A549 (cell line): Measurements from ENCODE around the gene DTWD1. TPM values are rescaled to one million over a fixed set of nuclear protein-coding genes. Genes with fewer than 3 reads are reported as not detected.

Source experiments
- ATAC-seq, 2 experiments: fragments of 200-7000 bp in 1 of 2; fragments of >200 bp in 1 of 2; cut with Nextera tagmentation in 1 of 2; cut with Tn5 transposase in 1 of 2; 3 replicates each; pipeline versions ENCODE4 v1.8.0 to v1.9.1; 2018 to 2020; ENCODE audit warnings: mild to moderate bottlenecking in 1 of 2, moderate library complexity in 1 of 2
- CTCF ChIA-PET: fragments of 300-600 bp; sonication (Branson Sonifier 250); formaldehyde crosslinking; extraction: SDS; loops from one replicate; lab custom pipeline; 2021; ENCODE audit warnings: antibody characterized with exemption, inconsistent platforms; lab: Yijun Ruan, JAX
- POLR2A ChIA-PET: fragments of 350-600 bp; formaldehyde crosslinking; extraction: SDS; loops from one replicate; lab custom pipeline; 2021; ENCODE audit warnings: antibody characterized with exemption, inconsistent platforms; lab: Yijun Ruan, JAX
- DNase-seq, 2 experiments: peaks; one replicate each; pipeline versions ENCODE4 v3.0.0 to v3.0.0-alpha.2; 2011 to 2016; ENCODE audit warnings: low read depth in 1 of 2, low spot score in 1 of 2
- FAIRE-seq: peaks from 2 replicates; lab custom pipeline; 2011; peaks lifted over from hg19 to GRCh38; lab: Jason Lieb, UNC
- H3K27ac ChIP-seq, 2 experiments: fragments of >200 bp; sonication (Bioruptor Twin); formaldehyde crosslinking; 3 replicates each; pipeline ENCODE4 v1.5.1; 2016 to 2017
- H3K4me1 ChIP-seq: fragments of >200 bp; sonication (Bioruptor Twin); formaldehyde crosslinking; 3 replicates; pipeline ENCODE4 v1.6.1; 2016
- H3K4me2 ChIP-seq: fragments of >200 bp; sonication (Bioruptor Twin); formaldehyde crosslinking; 3 replicates; pipeline ENCODE4 v1.6.1; 2016
- H3K4me3 ChIP-seq: fragments of >200 bp; sonication (Bioruptor Twin); formaldehyde crosslinking; 3 replicates; pipeline ENCODE4 v1.5.1; 2016
- H3K9me3 ChIP-seq: fragments of >200 bp; sonication (Bioruptor Twin); formaldehyde crosslinking; 3 replicates; pipeline ENCODE4 v1.6.1; 2016
- BCL3 ChIP-seq: fragments of >200 bp; sonication (Bioruptor Twin); formaldehyde crosslinking; IDR thresholded peaks from 3 replicates; pipeline ENCODE4 v1.6.1; 2016
- CEBPB ChIP-seq, 2 experiments: fragments of >200 bp in 1 of 2; sonication (Bioruptor Twin) in 1 of 2; formaldehyde crosslinking in 1 of 2; IDR thresholded peaks; 2 replicates each; pipeline ENCODE4 v1.6.1; 2012 to 2016
- CHD2 ChIP-seq: fragments of 150-350 bp; IDR thresholded peaks from 2 replicates; pipeline ENCODE4 v1.6.1; 2014; ENCODE audit warnings: low read length; ENCODE audit not compliant: partially characterized antibody
- CHD4 ChIP-seq: fragments of 200-600 bp; sonication (generic); IDR thresholded peaks from 2 replicates; pipeline ENCODE4 v1.6.1; 2016; ENCODE audit warnings: antibody characterized with exemption, mild to moderate bottlenecking, borderline replicate concordance
- E2F6 ChIP-seq: IDR thresholded peaks from 2 replicates; pipeline ENCODE4 v1.6.1; 2012; ENCODE audit warnings: low read depth, borderline replicate concordance
- EHF ChIP-seq: fragments of 250-450 bp; sonication (Bioruptor Pico); IDR thresholded peaks from 2 replicates; pipeline ENCODE4 v1.5.0; 2020; ENCODE audit warnings: mild to moderate bottlenecking
- EHMT2 ChIP-seq: fragments of 200-600 bp; sonication (generic); IDR thresholded peaks from 2 replicates; pipeline ENCODE4 v1.6.1; 2016; ENCODE audit warnings: antibody characterized with exemption, low read depth, mild to moderate bottlenecking, moderate library complexity
- ELK1 ChIP-seq: fragments of 150-350 bp; IDR thresholded peaks from 2 replicates; pipeline ENCODE4 v1.6.1; 2014; ENCODE audit warnings: low read depth, mild to moderate bottlenecking, low read length
- ESRRA ChIP-seq: fragments of 150-350 bp; IDR thresholded peaks from 2 replicates; pipeline ENCODE4 v1.6.1; 2014; ENCODE audit warnings: mild to moderate bottlenecking, low read length, borderline replicate concordance
- FOSL2 ChIP-seq, 2 experiments: fragments of 450-650 bp in 1 of 2; fragments of >200 bp in 1 of 2; sonication (Bioruptor Twin) in 1 of 2; formaldehyde crosslinking; IDR thresholded peaks; 2 replicates each; pipeline versions ENCODE4 v1.5.0 to v1.6.1; 2016 to 2020; ENCODE audit warnings: mild to moderate bottlenecking in 1 of 2, moderate library complexity in 1 of 2
- GATA3 ChIP-seq: IDR thresholded peaks from 2 replicates; pipeline ENCODE4 v1.6.1; 2012; ENCODE audit warnings: borderline replicate concordance
- HEYL ChIP-seq: fragments of 250-450 bp; sonication (Bioruptor Pico); IDR thresholded peaks from 2 replicates; pipeline ENCODE4 v1.8.0; 2021; ENCODE audit warnings: mild to moderate bottlenecking, moderate library complexity
- HOXA7 ChIP-seq: fragments of 250-450 bp; sonication (Bioruptor Pico); IDR thresholded peaks from 2 replicates; pipeline ENCODE4 v1.5.0; 2020; ENCODE audit warnings: mild to moderate bottlenecking, moderate library complexity
- JUN ChIP-seq, 2 experiments: fragments of >200 bp; sonication (Bioruptor Twin); formaldehyde crosslinking; IDR thresholded peaks; 2 replicates in 1 of 2; 3 replicates in 1 of 2; pipeline ENCODE4 v1.6.1; 2016 to 2017
- KDM1A ChIP-seq: fragments of 200-600 bp; sonication (generic); IDR thresholded peaks from 2 replicates; pipeline ENCODE4 v1.6.1; 2016; ENCODE audit warnings: low read depth, mild to moderate bottlenecking
- KDM5A ChIP-seq: fragments of 200-600 bp; sonication (generic); IDR thresholded peaks from 2 replicates; pipeline ENCODE4 v1.6.1; 2016; ENCODE audit warnings: antibody characterized with exemption, mild to moderate bottlenecking
- MAFK ChIP-seq: fragments of 450-650 bp; IDR thresholded peaks from 2 replicates; pipeline ENCODE4 v1.6.1; 2014; ENCODE audit not compliant: partially characterized antibody
- MAX ChIP-seq: IDR thresholded peaks from 2 replicates; pipeline ENCODE4 v1.6.1; 2012
- MYC ChIP-seq: IDR thresholded peaks from 2 replicates; pipeline ENCODE4 v1.6.1; 2012; ENCODE audit warnings: mild to moderate bottlenecking, inconsistent platforms, low read length, improper control_type of control experiment, borderline replicate concordance
- NR3C1 ChIP-seq: fragments of >200 bp; sonication (Bioruptor Twin); formaldehyde crosslinking; IDR thresholded peaks from 3 replicates; pipeline ENCODE4 v1.6.1; 2017
- PBX3 ChIP-seq: IDR thresholded peaks from 2 replicates; pipeline ENCODE4 v1.6.1; 2012
- POLR2A ChIP-seq: IDR thresholded peaks from 2 replicates; pipeline ENCODE4 v1.6.1; 2012; ENCODE audit warnings: mild to moderate bottlenecking, low read length
- POLR2AphosphoS2 ChIP-seq: conservative IDR thresholded peaks from 2 replicates; pipeline ENCODE4 v1.6.1; 2012; ENCODE audit warnings: low read length, improper control_type of control experiment, inconsistent platforms
- RAD21 ChIP-seq, 2 experiments: fragments of >200 bp in 1 of 2; sonication (Bioruptor Twin) in 1 of 2; formaldehyde crosslinking in 1 of 2; IDR thresholded peaks in 1 of 2; conservative IDR thresholded peaks in 1 of 2; 2 replicates in 1 of 2; 3 replicates in 1 of 2; pipeline ENCODE4 v1.6.1; 2012 to 2018; ENCODE audit warnings: inconsistent platforms in 1 of 2
- RARB ChIP-seq: fragments of 250-450 bp; sonication (Bioruptor Pico); IDR thresholded peaks from 2 replicates; pipeline ENCODE4 v1.8.0; 2021; ENCODE audit warnings: mild to moderate bottlenecking, moderate library complexity
- RCOR1 ChIP-seq: fragments of 150-350 bp; IDR thresholded peaks from 2 replicates; pipeline ENCODE4 v1.6.1; 2014; ENCODE audit warnings: antibody characterized with exemption, low read length, low read depth
- REST ChIP-seq: fragments of 200-600 bp; sonication (generic); IDR thresholded peaks from 2 replicates; pipeline ENCODE4 v1.6.1; 2016; ENCODE audit warnings: antibody characterized with exemption, mild to moderate bottlenecking, moderate library complexity
- RFX5 ChIP-seq: fragments of 450-650 bp; IDR thresholded peaks from 2 replicates; pipeline ENCODE4 v1.7.1; 2014; ENCODE audit warnings: antibody characterized with exemption, mild to moderate bottlenecking, moderate library complexity
- SREBF2 ChIP-seq: fragments of 450-650 bp; IDR thresholded peaks from 2 replicates; pipeline ENCODE4 v1.6.1; 2014; ENCODE audit warnings: mild to moderate bottlenecking, moderate library complexity
- TP53 ChIP-seq: fragments of 250-450 bp; sonication (Bioruptor Pico); IDR thresholded peaks from 2 replicates; pipeline ENCODE4 v1.5.0; 2021; ENCODE audit warnings: mild to moderate bottlenecking, moderate library complexity
- ZC3H11A ChIP-seq: fragments of 450-650 bp; IDR thresholded peaks from 2 replicates; pipeline ENCODE4 v1.6.1; 2014; ENCODE audit warnings: antibody characterized with exemption, mild to moderate bottlenecking
- ZFP36 ChIP-seq: fragments of 450-650 bp; IDR thresholded peaks from 2 replicates; pipeline ENCODE4 v1.6.1; 2014; ENCODE audit warnings: borderline replicate concordance; ENCODE audit not compliant: partially characterized antibody
- WGBS: methylation state at CpG from one replicate; pipeline ENCODE4 v1.1.6; 2017; ENCODE audit errors: missing lambda C conversion rate; 5-methylcytosine and 5-hydroxymethylcytosine counted together
- polyA minus RNA-seq: library from RNA; depleted of rRNA, polyadenylated mRNA; stranded (reverse); fragments of >200 nt; gene quantifications from 2 replicates; pipeline ENCODE4 v1.2.3, GENCODE V29; 2011; rRNA and poly(A)+ RNA removed
- polyA plus RNA-seq, 4 experiments: library from polyadenylated mRNA; depleted of rRNA in 3 of 4; stranded (reverse); fragments of >200 nt; fragmentation: RNase III in 1 of 4; extraction: RNeasy Plus Mini Kit Qiagen cat#74134 plus additional on column Dnase treatment in 1 of 4; gene quantifications; 2 replicates in 3 of 4; 3 replicates in 1 of 4; pipeline ENCODE4 v1.2.3, GENCODE V29; 2011 to 2017

Gene DTWD1
- polyA plus RNA-seq (2011; rRNA removed) (24.3 and 25.2 TPM in 2 replicates), polyA plus RNA-seq (2017; fragmentation: RNase III; extraction: RNeasy Plus Mini Kit Qiagen cat#74134 plus additional on column Dnase treatment) (17.2 to 19.1 TPM (median 17.3 TPM) in 3 replicates), polyA minus RNA-seq (4.2 and 6.5 TPM in 2 replicates)
- 5.2 and 5.5 TPM in 2 replicates for polyA plus RNA-seq (2012; cell fraction: cytosol; rRNA removed)
- polyA plus RNA-seq (2012; cell fraction: nucleus; rRNA removed): 1.5 and 2.0 TPM in 2 replicates

GRCh38 chr15:49620658-49621368 lies at the start of gene DTWD1, which contains the start of gene FAM227B:
Gene DTWD1, plus strand, starts transcription at chr15:49621048. Its CDS starts 4,120 bp downstream, at chr15:49625168.
Gene FAM227B, minus strand, starts transcription at chr15:49620818. Its CDS starts 5,647 bp downstream, at chr15:49615171.
- peak; percentile 99 to 100 for ATAC-seq
- ChIA-PET CTCF (interaction anchor here (0.9 kb wide), 1 partner anchor 9 kb away, joined by 3 read pairs; no protein-coding TSS in a partner anchor), POLR2A (interaction anchor here (0.7 kb wide), 2 partner anchors 611 to 963 kb away, joined by 3 read pairs; no protein-coding TSS in a partner anchor)
- H3K4me1 ChIP-seq: peaks cover 10% of the 10 kb centered on the region; the same call in 2 of the 3 replicates
- peak within 1 kb of the TSS; percentile 76 for H3K4me3 ChIP-seq
- H3K4me2 ChIP-seq: peak within 1 kb of the TSS; percentile 98
- H3K27ac ChIP-seq: peak within 1 kb of the TSS; percentile 92 to 98
- WGBS: under 1% methylated on average over 15 of the region's 59 CpGs
- peak; percentile 62 to 96 for DNase-seq
- peaks cover 8% of the 10 kb centered on the region for H3K9me3 ChIP-seq
- no peak for FAIRE-seq
- TF ChIP-seq ZFP36 (no peak), ZC3H11A (no peak), CHD4 (no peak), JUN (IDR thresholded peaks at IDR 0.05) (peak; percentile 22 to 82; a peak in 3 of 5 replicates), KDM1A (no peak), HOXA7 (CRISPR knock-in tag) (no peak), HEYL (CRISPR knock-in tag) (no peak), POLR2A (peak; percentile 89), MYC (peak; percentile 78; the same call in 1 of the 2 replicates), FOSL2 (IDR thresholded peaks at IDR 0.05) (no peak), FOSL2 (CRISPR knock-in tag; IDR thresholded peaks at IDR 0.05) (peak; percentile 39; the same call in 1 of the 2 replicates), REST (peak; percentile 45; the same call in 1 of the 2 replicates), MAX (peak; percentile 98), MAFK (peak; percentile 50), PBX3 (0 out of 2 replicates have a peak, but pooled peaks have one; percentile 23), GATA3 (peak; percentile 24; the same call in 1 of the 2 replicates), RFX5 (no peak), NR3C1 (no peak), RCOR1 (no peak), TP53 (no peak), KDM5A (peak; percentile 48), E2F6 (peak; percentile 93), ESRRA (no peak), CHD2 (no peak), BCL3 (no peak), ELK1 (no peak), EHF (CRISPR knock-in tag) (no peak), EHMT2 (no peak), CEBPB (IDR thresholded peaks at IDR 0.05) (peak; percentile 40 to 85; a peak in 3 of 4 replicates), POLR2AphosphoS2 (no peak), RAD21 (conservative IDR thresholded peaks at IDR 0.05 in 1 of 2, IDR thresholded peaks at IDR 0.05 in 1 of 2) (peak in 1 of 2 experiments; percentile 44; a peak in 1 of 5 replicates), SREBF2 (no peak), RARB (CRISPR knock-in tag) (no peak)
